ENCODE data around the gene PLCG1. TPM values are rescaled to one million over a fixed set of nuclear protein-coding genes. Genes with fewer than 3 reads are reported as not detected.

The PLCG1 gene
- total and polyA plus RNA-seq, 10 donors: 28.0 to 144 (median 117) TPM

DNA sequence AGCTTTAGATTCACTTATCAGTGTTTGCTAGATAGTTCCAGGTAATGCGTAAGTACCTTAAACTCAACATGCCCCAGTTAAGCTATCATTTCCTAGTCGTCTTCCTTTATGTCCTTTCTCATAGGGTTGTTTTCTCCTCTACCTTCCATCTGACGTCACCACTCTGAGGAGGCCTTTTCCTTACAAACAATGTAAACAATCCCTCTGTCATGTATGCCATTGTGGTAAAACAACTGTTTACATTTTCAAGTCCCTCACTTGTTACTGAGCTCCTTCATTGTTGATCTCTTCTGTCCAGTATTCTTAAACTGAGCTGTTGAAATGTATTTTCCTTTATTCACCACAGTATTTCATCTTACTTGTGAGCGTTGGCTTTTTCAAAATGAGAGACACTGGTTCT lies 45.4 kb upstream of the PLCG1 start:
- DNase-seq: no peak
- TF ChIP-seq, protein P1, sequence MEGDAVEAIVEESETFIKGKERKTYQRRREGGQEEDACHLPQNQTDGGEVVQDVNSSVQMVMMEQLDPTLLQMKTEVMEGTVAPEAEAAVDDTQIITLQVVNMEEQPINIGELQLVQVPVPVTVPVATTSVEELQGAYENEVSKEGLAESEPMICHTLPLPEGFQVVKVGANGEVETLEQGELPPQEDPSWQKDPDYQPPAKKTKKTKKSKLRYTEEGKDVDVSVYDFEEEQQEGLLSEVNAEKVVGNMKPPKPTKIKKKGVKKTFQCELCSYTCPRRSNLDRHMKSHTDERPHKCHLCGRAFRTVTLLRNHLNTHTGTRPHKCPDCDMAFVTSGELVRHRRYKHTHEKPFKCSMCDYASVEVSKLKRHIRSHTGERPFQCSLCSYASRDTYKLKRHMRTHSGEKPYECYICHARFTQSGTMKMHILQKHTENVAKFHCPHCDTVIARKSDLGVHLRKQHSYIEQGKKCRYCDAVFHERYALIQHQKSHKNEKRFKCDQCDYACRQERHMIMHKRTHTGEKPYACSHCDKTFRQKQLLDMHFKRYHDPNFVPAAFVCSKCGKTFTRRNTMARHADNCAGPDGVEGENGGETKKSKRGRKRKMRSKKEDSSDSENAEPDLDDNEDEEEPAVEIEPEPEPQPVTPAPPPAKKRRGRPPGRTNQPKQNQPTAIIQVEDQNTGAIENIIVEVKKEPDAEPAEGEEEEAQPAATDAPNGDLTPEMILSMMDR (IDR thresholded peaks at IDR 0.05 in 8 of 11, conservative IDR thresholded peaks at IDR 0.05 in 3 of 11): no peak
- TF ChIP-seq POLR2A (IDR thresholded peaks at IDR 0.05): no peak
- no peak for TF ChIP-seq POLR2AphosphoS5 (IDR thresholded peaks at IDR 0.05)
- Histone ChIP-seq H3K4me3 (no peak overlapping the region), H3K27ac (no peak overlapping the region), H3K9me3 (no peaks in the 10 kb centered on the region), H3K4me1 (peaks cover 0 to 27% (median 5%) of the 10 kb centered on the region in 6 donors), H3K27me3 (replicated peaks in 1 of 7) (no peaks in the 10 kb centered on the region), H3K36me3 (peaks cover 0 to 96% (median 62%) of the 10 kb centered on the region in 6 donors)
- WGBS, 5 donors: 89 to 97% (median 91%) methylated on average over 4 of the region's 4 CpGs
- intact Hi-C loops (cut with DNase I; ENCODE audit: low total_unique reads): no loop called here

DNA sequence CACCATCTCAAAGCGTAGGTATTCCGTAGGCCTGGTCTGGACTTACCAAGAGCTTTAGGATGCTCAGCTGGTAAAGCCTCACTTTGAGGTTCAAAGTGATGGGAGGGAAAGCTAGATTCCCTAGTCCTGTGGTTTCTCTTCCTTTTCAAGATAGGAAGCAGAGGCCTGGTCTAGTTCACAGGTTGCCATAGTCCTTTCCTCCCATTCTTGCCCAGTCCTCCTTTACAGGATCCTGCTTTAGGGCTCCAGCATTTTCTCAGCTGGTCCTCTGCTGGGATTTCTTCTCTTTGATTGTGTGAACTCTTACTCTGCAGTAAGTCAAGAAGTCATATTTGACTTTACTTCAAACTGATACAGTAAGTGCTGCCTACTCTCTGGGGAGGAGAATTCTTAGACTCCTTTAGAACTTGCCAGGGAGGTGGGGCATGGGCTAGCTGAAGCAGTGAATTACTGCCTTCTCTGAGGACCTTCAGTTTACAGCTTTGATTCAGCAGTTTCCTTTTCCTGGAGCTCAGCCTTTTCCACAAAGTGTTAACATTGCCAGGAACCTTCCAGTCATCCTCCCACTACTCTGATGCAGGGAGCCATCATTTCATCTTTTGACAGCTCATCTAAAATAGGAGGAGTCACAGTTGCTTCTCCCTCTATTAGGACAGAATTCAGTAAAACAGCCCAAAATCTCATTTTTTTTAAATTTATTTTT lies 42.8 kb upstream of the PLCG1 start:
- no peaks in the 10 kb centered on the region for H3K27me3 ChIP-seq (replicated peaks in 1 of 7)
- peaks cover 0 to 96% (median 73%) of the 10 kb centered on the region in 6 donors for H3K36me3 ChIP-seq
- no peak for DNase-seq
- peaks cover 0 to 18% (median 5%) of the 10 kb centered on the region in 6 donors for H3K4me1 ChIP-seq
- WGBS, 5 donors: 93 to 99% (median 99%) methylated on average over 2 of the region's 2 CpGs
- TF ChIP-seq POLR2A (IDR thresholded peaks at IDR 0.05) (no peak), POLR2AphosphoS5 (IDR thresholded peaks at IDR 0.05) (no peak)
- TF ChIP-seq, protein P1 (IDR thresholded peaks at IDR 0.05 in 8 of 11, conservative IDR thresholded peaks at IDR 0.05 in 3 of 11): no peak
- peak overlapping the region in 3 of 8 donors; percentile 13 to 36 (median 22) for H3K27ac ChIP-seq
- H3K9me3 ChIP-seq: no peaks in the 10 kb centered on the region
- no peak overlapping the region for H3K4me3 ChIP-seq
- intact Hi-C loops (cut with DNase I; ENCODE audit: low total_unique reads): loop anchor here (2.0 kb wide), 1 partner anchor 126 kb away; no protein-coding TSS in a partner anchor

DNA sequence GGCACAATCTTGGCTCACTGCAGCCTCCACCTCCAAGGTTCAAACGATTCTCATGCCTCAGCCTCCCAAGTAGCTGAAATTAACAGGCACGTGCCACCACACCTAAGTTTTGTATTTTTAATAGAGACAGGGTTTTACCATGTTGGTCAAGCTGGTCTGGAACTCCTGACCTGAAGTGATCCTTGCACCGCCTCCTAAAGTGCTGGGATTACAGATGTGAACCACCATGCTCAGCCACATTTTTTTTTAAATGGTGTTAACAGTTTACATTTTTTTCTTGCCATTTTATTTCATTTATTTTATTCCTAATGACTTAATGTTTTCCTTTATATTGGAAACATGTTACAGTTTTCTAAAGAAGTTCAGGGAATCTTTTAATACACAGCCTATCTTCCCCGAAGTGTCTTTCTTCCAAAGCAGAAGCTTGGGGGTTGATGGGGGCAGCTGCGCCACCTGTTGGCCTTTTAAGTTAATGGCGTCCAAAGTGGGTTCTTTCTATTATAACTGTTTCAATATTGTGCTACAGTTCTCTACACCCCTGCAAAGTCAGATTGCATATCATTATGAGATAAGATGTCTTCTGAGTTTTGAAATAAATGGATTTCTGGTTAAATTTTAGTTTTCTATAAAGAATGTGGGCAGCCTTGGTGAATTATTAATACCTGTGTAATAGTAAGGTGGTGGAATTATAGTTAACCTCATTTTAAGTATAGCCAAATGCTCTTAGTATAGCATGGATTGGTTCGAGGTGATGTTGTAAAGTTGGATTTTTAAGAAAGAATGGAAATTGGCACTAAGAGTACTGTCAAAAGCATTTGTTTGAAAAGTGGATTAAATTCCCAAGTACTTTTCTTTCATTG lies 42.0 kb upstream of the PLCG1 start:
- peaks cover 0 to 18% (median 5%) of the 10 kb centered on the region in 6 donors for H3K4me1 ChIP-seq
- no peak overlapping the region for H3K4me3 ChIP-seq
- peaks cover 0 to 96% (median 80%) of the 10 kb centered on the region in 6 donors for H3K36me3 ChIP-seq
- peak overlapping the region in 2 of 8 donors; percentile 13 to 36 for H3K27ac ChIP-seq
- no peak for TF ChIP-seq POLR2A (IDR thresholded peaks at IDR 0.05)
- TF ChIP-seq, protein P1 (IDR thresholded peaks at IDR 0.05 in 8 of 11, conservative IDR thresholded peaks at IDR 0.05 in 3 of 11): peak; percentile 56 to 90 (median 81)
- no peak for TF ChIP-seq POLR2AphosphoS5 (IDR thresholded peaks at IDR 0.05)
- WGBS, 5 donors: 48 to 55% (median 51%) methylated on average over 7 of the region's 7 CpGs
- peak; percentile 82 for DNase-seq
- H3K27me3 ChIP-seq (replicated peaks in 1 of 7): no peaks in the 10 kb centered on the region
- intact Hi-C loops (cut with DNase I; ENCODE audit: low total_unique reads): loop anchor here (2.0 kb wide), 1 partner anchor 127 kb away; no protein-coding TSS in a partner anchor
- H3K9me3 ChIP-seq: no peaks in the 10 kb centered on the region
